ENCODE data around the gene NAALADL2.

The NAALADL2 gene

GRCh38 chr3:175617247-175617646, 758.1 kb downstream of the NAALADL2 start:
- no peak for DNase-seq (ENCODE audit: low read depth)
- no peak for TF ChIP-seq CTCF (conservative IDR thresholded peaks at IDR 0.05; ENCODE audit: low read depth, low read length)
- H3K4me3 ChIP-seq (ENCODE audit: low read length), result no peak overlapping the region

GRCh38 chr3:175619369-175619768, 760.2 kb downstream of the NAALADL2 start:
- H3K4me3 ChIP-seq (ENCODE audit: low read length), result no peak overlapping the region
- no peak for TF ChIP-seq CTCF (conservative IDR thresholded peaks at IDR 0.05; ENCODE audit: low read depth, low read length)
- DNase-seq (ENCODE audit: low read depth), result no peak

GRCh38 chr3:175620093-175620492, 761.0 kb downstream of the NAALADL2 start:
- no peak overlapping the region for H3K4me3 ChIP-seq (ENCODE audit: low read length)
- TF ChIP-seq CTCF (conservative IDR thresholded peaks at IDR 0.05; ENCODE audit: low read depth, low read length), result no peak
- DNase-seq (ENCODE audit: low read depth), result no peak

- no peak overlapping the region for H3K4me3 ChIP-seq (ENCODE audit: low read length)
- DNase-seq (ENCODE audit: low read depth), result no peak
- no peak for TF ChIP-seq CTCF (conservative IDR thresholded peaks at IDR 0.05; ENCODE audit: low read depth, low read length)
Measured at GRCh38 chr3:175620532-175620931, 761.4 kb downstream of the NAALADL2 start.

GRCh38 chr3:175640958-175641357, 781.8 kb downstream of the NAALADL2 start:
- no peak for DNase-seq (ENCODE audit: low read depth)
- no peak for TF ChIP-seq CTCF (conservative IDR thresholded peaks at IDR 0.05; ENCODE audit: low read depth, low read length)
- H3K4me3 ChIP-seq (ENCODE audit: low read length), result no peak overlapping the region

GRCh38 chr3:175646865-175647264, 787.7 kb downstream of the NAALADL2 start:
- no peak for TF ChIP-seq CTCF (conservative IDR thresholded peaks at IDR 0.05; ENCODE audit: low read depth, low read length)
- H3K4me3 ChIP-seq (ENCODE audit: low read length), result no peak overlapping the region
- no peak for DNase-seq (ENCODE audit: low read depth)

GRCh38 chr3:175648899-175649298, 789.8 kb downstream of the NAALADL2 start:
- no peak for DNase-seq (ENCODE audit: low read depth)
- no peak for TF ChIP-seq CTCF (conservative IDR thresholded peaks at IDR 0.05; ENCODE audit: low read depth, low read length)
- H3K4me3 ChIP-seq (ENCODE audit: low read length), result no peak overlapping the region

All from retinal pigment epithelial cell (primary cell).